ENCODE data around the gene TBC1D5. TPM values are rescaled to one million over a fixed set of nuclear protein-coding genes. Genes with fewer than 3 reads are reported as not detected.
"Not testable (repeated sequence)": the region's sequence is repeated elsewhere in the genome, so short reads cannot be mapped to it uniquely, and the experiment has no call there.

The TBC1D5 gene
- total RNA-seq, 1 donor from 2014 or later: 32.1 TPM

DNA sequence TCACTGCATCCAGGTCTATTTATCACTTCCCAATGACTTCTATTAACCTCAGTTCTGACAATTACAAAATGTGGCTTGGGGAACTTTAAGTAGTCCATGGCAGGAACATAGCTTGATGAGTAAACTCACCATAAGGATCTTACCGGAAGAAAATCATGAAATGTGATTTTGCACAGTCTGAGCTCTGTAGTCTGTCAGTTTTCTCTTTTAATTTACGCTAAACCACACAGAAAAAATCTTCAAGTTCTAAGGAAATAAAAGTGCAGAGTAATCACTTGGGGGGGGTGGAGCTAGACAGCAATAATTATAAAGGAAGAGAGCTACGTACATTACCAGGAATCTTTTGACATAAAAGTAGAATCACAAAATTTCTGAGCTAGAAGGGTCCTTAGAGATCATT is 9.2 kb downstream of the TBC1D5 start:
- TF ChIP-seq, protein P1, sequence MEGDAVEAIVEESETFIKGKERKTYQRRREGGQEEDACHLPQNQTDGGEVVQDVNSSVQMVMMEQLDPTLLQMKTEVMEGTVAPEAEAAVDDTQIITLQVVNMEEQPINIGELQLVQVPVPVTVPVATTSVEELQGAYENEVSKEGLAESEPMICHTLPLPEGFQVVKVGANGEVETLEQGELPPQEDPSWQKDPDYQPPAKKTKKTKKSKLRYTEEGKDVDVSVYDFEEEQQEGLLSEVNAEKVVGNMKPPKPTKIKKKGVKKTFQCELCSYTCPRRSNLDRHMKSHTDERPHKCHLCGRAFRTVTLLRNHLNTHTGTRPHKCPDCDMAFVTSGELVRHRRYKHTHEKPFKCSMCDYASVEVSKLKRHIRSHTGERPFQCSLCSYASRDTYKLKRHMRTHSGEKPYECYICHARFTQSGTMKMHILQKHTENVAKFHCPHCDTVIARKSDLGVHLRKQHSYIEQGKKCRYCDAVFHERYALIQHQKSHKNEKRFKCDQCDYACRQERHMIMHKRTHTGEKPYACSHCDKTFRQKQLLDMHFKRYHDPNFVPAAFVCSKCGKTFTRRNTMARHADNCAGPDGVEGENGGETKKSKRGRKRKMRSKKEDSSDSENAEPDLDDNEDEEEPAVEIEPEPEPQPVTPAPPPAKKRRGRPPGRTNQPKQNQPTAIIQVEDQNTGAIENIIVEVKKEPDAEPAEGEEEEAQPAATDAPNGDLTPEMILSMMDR (conservative IDR thresholded peaks at IDR 0.05; ENCODE audit: low read depth, low read length): no peak
- DNase-seq (ENCODE audit: low read depth): no peak
- no peak overlapping the region for H3K4me3 ChIP-seq (ENCODE audit: low read depth, low read length)

DNA sequence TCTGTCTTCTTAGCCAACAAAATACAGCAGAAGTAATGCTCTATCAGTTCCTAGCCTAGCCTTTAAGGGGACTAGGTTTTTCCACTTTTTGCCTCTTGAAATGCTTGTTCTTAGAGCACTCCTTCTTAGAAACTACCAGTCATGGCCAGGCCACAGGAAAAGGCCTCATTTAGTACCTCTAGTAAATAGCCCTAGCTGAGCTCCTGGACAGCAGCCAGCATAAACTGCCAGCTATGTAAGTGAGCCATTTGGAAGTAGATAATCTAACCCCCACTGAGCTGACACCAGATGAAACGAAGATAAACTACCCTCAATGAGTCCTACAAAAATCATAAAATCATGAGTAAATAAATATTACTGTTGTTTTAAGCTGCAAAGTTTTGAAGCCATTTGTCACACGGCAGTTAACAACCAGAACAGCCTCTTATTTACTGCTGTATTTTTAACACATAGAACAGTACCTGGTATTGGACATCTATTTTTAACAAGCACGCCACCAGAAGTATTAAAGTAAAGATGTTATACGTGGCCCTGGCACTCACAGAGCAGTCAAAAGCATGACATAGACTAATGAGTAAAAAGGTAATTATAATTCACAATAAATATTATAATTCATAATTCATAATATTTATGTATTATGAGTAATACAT is 12.0 kb downstream of the TBC1D5 start:
- TF ChIP-seq, protein P1 (conservative IDR thresholded peaks at IDR 0.05; ENCODE audit: low read depth, low read length): no peak
- no peak for DNase-seq (ENCODE audit: low read depth)
- no peak overlapping the region for H3K4me3 ChIP-seq (ENCODE audit: low read depth, low read length)

DNA sequence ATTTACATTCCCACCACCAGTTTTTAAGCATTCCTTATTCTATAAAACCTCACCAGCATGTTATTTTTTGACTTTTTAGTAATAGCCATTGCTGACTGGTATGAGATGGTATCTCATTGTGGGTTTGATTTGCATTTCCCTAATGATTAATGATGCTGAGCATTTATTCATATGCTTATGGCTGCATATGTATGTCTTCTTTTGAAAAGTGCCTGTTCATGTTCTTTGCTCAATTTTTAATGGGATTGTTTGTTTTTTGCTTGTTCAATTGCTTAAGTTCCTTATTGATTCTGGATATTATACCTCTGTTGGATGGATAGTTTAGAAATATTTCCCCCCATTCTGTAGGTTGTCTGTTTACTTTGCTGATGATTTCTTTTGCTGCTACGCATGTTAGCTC is 16.1 kb downstream of the TBC1D5 start:
- DNase-seq (ENCODE audit: low read depth): no peak
- TF ChIP-seq, protein P1 (conservative IDR thresholded peaks at IDR 0.05; ENCODE audit: low read depth, low read length): no peak
- H3K4me3 ChIP-seq (ENCODE audit: low read depth, low read length): no peak overlapping the region

DNA sequence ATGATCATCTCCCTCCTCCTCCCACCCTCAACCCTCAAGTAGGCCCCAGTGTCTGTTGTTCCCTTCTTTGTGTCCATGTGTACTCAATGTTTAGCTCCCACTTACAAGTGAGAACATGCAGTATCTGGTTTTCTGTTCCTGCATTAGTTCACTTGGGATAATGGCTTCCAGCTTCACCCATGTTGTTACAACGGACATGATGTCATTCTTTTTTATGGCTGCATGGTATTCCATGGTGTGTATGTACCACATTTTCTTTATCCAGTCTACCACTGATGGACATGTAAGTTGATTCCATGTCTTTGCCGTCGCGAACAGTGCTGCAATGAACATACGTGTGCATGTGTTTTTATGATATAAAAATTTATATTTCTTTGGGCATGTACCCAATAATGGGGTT is 16.6 kb downstream of the TBC1D5 start:
- not testable (repeated sequence) for DNase-seq (ENCODE audit: low read depth); H3K4me3 ChIP-seq (ENCODE audit: low read depth, low read length)

DNA sequence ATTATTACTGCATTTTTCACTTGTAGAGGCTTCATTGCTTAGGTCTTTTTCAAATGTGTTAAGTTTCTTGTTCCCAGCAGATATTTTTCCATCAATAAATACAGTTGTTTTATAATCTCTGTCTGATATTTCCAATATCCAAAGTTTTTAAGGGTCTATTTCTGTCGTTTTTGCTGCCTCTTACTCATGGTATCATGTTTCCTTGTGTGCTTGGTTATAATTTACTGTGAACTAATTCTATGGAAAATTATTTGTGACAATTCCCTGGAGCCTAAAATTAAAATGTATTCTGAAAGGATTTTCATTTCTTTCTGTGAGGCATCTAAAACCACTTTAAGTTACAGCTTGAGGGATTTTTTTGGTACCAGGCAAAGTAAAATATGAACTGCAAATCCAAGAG is 17.5 kb downstream of the TBC1D5 start:
- no peak overlapping the region for H3K4me3 ChIP-seq (ENCODE audit: low read depth, low read length)
- no peak for DNase-seq (ENCODE audit: low read depth)
- TF ChIP-seq, protein P1 (conservative IDR thresholded peaks at IDR 0.05; ENCODE audit: low read depth, low read length): no peak

DNA sequence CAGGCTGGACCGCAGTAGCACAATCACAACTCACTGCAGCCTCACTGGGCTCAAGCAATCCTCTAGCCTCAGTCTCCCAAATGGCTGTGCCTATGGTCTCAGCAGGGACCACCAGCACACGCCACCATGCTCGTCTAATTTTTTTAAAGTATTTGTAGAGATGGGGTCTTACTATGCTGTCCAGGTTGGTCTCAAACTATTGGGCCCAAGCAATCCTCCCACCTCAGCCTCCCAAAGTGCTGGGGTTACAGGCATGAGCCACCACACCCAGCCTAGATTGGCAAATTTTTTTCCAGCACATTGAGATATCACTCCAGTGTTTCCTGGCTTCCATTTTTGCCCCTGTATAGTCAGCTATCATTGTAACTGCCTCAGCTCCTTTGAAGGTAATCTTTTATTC is 18.3 kb downstream of the TBC1D5 start:
- TF ChIP-seq, protein P1 (conservative IDR thresholded peaks at IDR 0.05; ENCODE audit: low read depth, low read length): no peak
- no peak for DNase-seq (ENCODE audit: low read depth)
- H3K4me3 ChIP-seq (ENCODE audit: low read depth, low read length): no peak overlapping the region

DNA sequence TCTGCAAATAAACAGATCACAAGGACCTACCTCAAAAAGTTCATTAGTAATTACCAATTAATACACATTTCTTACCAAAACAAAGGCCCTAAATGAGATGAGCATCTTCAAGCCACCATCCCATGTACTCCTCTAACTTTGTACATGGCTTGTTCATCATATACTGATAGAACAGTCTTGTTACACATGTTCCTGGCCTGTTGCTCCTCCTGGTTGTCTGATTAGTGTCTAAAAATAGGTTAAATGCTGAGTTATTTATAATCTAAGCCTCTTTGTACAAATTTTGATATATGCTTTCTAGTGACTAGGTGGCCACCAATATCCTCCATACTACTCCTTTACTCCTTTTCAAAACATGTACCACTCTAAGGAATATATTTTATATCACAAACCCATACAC is 25.0 kb downstream of the TBC1D5 start:
- no peak for DNase-seq (ENCODE audit: low read depth)
- TF ChIP-seq, protein P1 (conservative IDR thresholded peaks at IDR 0.05; ENCODE audit: low read depth, low read length): no peak
- H3K4me3 ChIP-seq (ENCODE audit: low read depth, low read length): no peak overlapping the region

Data from epithelial cell of proximal tubule (primary cell).